Ishikawa (cell line): ENCODE data around the gene LDAH.

Source experiments
- CEBPB ChIP-seq: IDR thresholded peaks from 2 replicates; pipeline ENCODE4 v1.6.1; 2012
- EP300 ChIP-seq: IDR thresholded peaks from 2 replicates; pipeline ENCODE4 v1.6.1; 2012; ENCODE audit warnings: borderline replicate concordance
- FOXM1 ChIP-seq: IDR thresholded peaks from 2 replicates; pipeline ENCODE4 v1.6.1; 2012; ENCODE audit warnings: low read depth, borderline replicate concordance
- NFIC ChIP-seq: IDR thresholded peaks from 2 replicates; pipeline ENCODE4 v1.6.1; 2012
- RAD21 ChIP-seq: IDR thresholded peaks from 2 replicates; pipeline ENCODE4 v1.6.1; 2012; ENCODE audit warnings: low read depth
- TEAD4 ChIP-seq: IDR thresholded peaks from 2 replicates; pipeline ENCODE4 v1.6.1; 2012
- YY1 ChIP-seq: IDR thresholded peaks from 2 replicates; pipeline ENCODE4 v1.6.1; 2012; ENCODE audit warnings: low read depth

DNA sequence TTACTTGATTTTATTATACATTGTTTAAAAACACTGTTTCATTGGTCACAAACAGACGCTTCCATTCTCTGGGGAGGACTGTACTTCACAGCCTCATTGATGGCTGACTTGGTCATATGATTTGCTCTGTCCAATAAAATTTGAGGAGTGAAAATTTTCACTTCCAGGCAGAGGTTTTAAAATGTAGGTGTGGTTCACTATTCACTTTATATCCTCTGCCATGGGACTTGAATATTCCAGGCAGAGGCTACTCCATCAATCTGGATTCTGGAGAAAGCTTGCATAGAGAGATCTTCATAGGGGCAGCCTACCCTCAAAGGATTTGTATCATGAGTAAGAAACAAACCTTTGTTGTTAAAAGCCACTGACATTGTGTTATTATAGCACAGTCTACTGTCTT, 56.7 kb downstream of the LDAH start:
- TF ChIP-seq FOXM1 (no peak), EP300 (no peak), CEBPB (no peak), YY1 (no peak), TEAD4 (no peak), NFIC (no peak), RAD21 (no peak)
